ENCODE data around the gene OLFM2. TPM values are rescaled to one million over a fixed set of nuclear protein-coding genes. Genes with fewer than 3 reads are reported as not detected.
"Not testable (repeated sequence)": the region's sequence is repeated elsewhere in the genome, so short reads cannot be mapped to it uniquely, and the experiment has no call there.

Gene OLFM2
- total RNA-seq, 1 donor from 2014 or later: 1.7 TPM

DNA sequence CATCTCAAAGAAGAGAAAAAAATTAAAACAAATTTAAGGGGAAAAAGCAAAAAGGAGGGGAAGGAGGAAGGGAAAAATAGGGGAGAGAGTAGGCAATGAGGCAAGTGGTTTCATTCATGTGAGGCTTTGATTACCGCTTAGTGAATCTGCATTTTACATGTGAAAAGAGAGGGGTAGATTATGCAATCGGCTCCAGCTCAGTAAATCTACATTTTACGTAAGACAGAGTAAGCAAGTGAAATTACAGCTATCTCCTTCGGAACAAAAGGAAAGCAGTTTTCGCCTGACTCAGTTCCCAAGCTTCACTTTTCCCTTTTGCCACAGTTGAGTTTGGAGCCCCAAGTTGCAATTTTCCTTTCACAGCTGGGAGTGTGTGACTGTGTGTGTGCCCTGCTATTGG lies 16.0 kb upstream of the OLFM2 start:
- intact Hi-C loops (cut with micrococcal nuclease): no loop called here
- no peaks in the 10 kb centered on the region for H3K9me3 ChIP-seq (replicated peaks)
- no peak overlapping the region for H3K27ac ChIP-seq (replicated peaks)
- peaks cover 52% of the 10 kb centered on the region for H3K27me3 ChIP-seq (ENCODE audit: low read depth)
- TF ChIP-seq, protein P1, sequence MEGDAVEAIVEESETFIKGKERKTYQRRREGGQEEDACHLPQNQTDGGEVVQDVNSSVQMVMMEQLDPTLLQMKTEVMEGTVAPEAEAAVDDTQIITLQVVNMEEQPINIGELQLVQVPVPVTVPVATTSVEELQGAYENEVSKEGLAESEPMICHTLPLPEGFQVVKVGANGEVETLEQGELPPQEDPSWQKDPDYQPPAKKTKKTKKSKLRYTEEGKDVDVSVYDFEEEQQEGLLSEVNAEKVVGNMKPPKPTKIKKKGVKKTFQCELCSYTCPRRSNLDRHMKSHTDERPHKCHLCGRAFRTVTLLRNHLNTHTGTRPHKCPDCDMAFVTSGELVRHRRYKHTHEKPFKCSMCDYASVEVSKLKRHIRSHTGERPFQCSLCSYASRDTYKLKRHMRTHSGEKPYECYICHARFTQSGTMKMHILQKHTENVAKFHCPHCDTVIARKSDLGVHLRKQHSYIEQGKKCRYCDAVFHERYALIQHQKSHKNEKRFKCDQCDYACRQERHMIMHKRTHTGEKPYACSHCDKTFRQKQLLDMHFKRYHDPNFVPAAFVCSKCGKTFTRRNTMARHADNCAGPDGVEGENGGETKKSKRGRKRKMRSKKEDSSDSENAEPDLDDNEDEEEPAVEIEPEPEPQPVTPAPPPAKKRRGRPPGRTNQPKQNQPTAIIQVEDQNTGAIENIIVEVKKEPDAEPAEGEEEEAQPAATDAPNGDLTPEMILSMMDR (IDR thresholded peaks at IDR 0.05; ENCODE audit: borderline replicate concordance): no peak
- H3K4me1 ChIP-seq: peaks cover 2% of the 10 kb centered on the region
- no peak for DNase-seq
- no peak overlapping the region for H3K4me3 ChIP-seq
- H3K36me3 ChIP-seq: no peaks in the 10 kb centered on the region

DNA sequence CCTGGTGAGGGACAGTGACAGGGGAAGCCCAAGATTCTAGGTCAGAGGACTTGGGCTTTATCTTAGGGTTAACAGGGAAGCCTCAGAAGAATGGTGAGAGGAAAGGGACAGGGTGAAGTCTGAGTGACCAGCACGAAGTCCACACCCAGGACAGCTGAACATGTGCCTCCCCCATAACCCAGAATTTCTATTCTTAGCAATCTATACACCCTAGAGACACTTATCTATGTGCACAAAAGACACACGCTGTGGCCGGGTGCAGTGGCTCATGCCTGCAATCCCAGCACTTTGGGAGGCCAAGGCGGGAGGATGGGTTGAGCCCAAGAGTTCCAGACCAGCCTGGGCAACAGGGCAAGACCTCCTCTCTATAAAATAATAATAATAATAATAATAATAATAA lies 11.1 kb upstream of the OLFM2 start:
- Histone ChIP-seq H3K4me3 (no peak overlapping the region), H3K27ac (replicated peaks) (peak overlapping the region; percentile 82), H3K36me3 (no peaks in the 10 kb centered on the region), H3K9me3 (replicated peaks) (peaks cover 2% of the 10 kb centered on the region), H3K27me3 (ENCODE audit: low read depth) (peaks cover 63% of the 10 kb centered on the region), H3K4me1 (peaks cover 24% of the 10 kb centered on the region)
- no peak for DNase-seq
- intact Hi-C loops (cut with micrococcal nuclease): no loop called here
- TF ChIP-seq, protein P1 (IDR thresholded peaks at IDR 0.05; ENCODE audit: borderline replicate concordance): no peak

GRCh38 chr19:9946528-9947125 lies 10.3 kb upstream of the OLFM2 start:
- H3K4me3 ChIP-seq; intact Hi-C loops (cut with micrococcal nuclease); H3K36me3 ChIP-seq; DNase-seq; H3K9me3 ChIP-seq (replicated peaks): not testable (repeated sequence)
- Histone ChIP-seq H3K4me1 (peaks cover 24% of the 10 kb centered on the region), H3K27me3 (ENCODE audit: low read depth) (peaks cover 66% of the 10 kb centered on the region), H3K27ac (replicated peaks) (peak overlapping the region; percentile 82)

DNA sequence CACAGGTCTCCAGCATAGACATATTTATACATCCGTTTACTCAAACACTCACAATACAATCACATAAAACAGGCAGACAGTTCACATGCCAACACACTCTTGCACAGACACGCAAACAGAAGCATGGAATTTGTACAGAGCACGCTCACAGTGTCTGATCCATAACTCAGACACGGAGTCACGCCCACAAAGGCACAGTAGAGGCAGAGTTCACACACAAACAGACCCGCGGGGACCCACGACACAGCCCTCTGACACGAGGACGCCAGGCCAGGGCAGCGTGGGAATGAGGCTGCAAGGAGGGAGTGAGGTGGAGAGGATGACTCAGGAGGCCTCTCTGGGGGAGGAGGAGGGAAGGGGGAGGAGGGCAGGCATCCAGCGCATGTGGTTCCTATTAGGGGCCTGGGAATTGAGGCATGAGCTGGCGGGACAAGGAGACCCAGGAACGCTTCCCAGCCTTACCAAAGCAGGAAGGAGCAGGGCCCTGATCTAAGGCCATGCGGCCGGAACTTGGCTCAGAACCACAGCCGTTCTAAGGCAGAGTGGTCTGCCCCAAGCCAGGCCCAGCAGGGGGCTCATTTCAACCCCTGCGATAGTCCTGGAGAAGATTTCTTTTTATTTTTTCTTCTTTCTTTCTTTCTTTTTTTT lies 9.1 kb upstream of the OLFM2 start:
- Histone ChIP-seq H3K9me3 (replicated peaks) (peaks cover 19% of the 10 kb centered on the region), H3K27ac (replicated peaks) (peak overlapping the region; percentile 82), H3K4me3 (no peak overlapping the region), H3K36me3 (no peaks in the 10 kb centered on the region), H3K4me1 (peaks cover 24% of the 10 kb centered on the region), H3K27me3 (ENCODE audit: low read depth) (peaks cover 65% of the 10 kb centered on the region)
- intact Hi-C loops (cut with micrococcal nuclease): no loop called here
- DNase-seq: peak; percentile 90
- TF ChIP-seq, protein P1 (IDR thresholded peaks at IDR 0.05; ENCODE audit: borderline replicate concordance): peak; percentile 32

DNA sequence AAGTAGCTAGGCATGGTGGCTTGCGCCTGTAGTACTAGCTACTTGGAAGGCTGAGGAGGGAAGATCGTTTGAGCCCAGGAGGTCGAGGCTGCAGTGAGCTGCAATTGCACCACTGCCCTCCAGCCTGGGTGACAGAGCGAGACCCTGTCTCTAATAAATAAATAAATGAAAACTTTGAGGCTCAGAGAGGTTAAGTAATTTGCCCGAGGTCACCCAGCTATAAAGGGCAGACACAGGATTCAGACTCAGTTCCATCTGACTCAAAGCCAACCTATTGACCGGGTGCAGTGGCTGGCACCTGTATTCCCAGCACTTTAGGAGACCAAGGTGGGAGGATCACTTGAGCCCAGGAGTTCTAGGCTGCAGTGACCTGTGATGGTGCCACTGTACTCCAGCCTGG lies 7.4 kb upstream of the OLFM2 start:
- H3K36me3 ChIP-seq: no peaks in the 10 kb centered on the region
- intact Hi-C loops (cut with micrococcal nuclease): no loop called here

DNA sequence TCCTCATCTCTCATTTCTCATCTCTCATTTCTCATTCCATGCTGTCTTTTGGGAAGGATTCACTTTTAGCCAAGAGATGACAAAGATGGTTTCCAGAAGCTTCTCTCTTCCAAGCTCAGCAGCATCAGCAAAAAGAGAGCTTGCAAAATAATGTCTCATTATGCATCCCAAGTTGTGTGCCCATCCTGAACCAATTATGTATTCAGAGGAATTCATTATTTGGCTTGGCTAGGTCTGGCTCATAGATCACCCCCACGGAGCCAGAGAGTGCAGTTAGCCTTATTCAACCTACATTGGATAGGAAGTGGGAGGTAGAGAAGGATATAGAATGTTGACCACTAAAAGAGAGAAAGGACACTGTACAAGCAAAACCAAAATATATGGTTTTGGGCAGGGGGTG lies 5.4 kb upstream of the OLFM2 start:
- no peak overlapping the region for H3K27ac ChIP-seq (replicated peaks)
- H3K36me3 ChIP-seq: no peaks in the 10 kb centered on the region
- TF ChIP-seq, protein P1 (IDR thresholded peaks at IDR 0.05; ENCODE audit: borderline replicate concordance): no peak
- no peak for DNase-seq
- no peak overlapping the region for H3K4me3 ChIP-seq
- peaks cover 19% of the 10 kb centered on the region for H3K4me1 ChIP-seq
- peaks cover 19% of the 10 kb centered on the region for H3K9me3 ChIP-seq (replicated peaks)
- intact Hi-C loops (cut with micrococcal nuclease): no loop called here
- peaks cover 73% of the 10 kb centered on the region for H3K27me3 ChIP-seq (ENCODE audit: low read depth)

More for the DNA sequence above, 7.4 kb upstream of the OLFM2 start:
- H3K27me3 ChIP-seq (ENCODE audit: low read depth): peaks cover 61% of the 10 kb centered on the region
- no peak overlapping the region for H3K4me3 ChIP-seq
- peaks cover 24% of the 10 kb centered on the region for H3K4me1 ChIP-seq
- TF ChIP-seq, protein P1 (IDR thresholded peaks at IDR 0.05; ENCODE audit: borderline replicate concordance): no peak
- DNase-seq: no peak
- no peak overlapping the region for H3K27ac ChIP-seq (replicated peaks)
- H3K9me3 ChIP-seq (replicated peaks): peaks cover 19% of the 10 kb centered on the region

Measured in left ventricle myocardium inferior (tissue), 1 donor.